GM21786 (cell line): ENCODE measurements around the gene NCS1.

Experiments used
- ATAC-seq: cut with Tn5 transposase; IDR thresholded peaks from one replicate; pipeline ENCODE4 v1.9.1; 2021; ENCODE audit not compliant: unreplicated experiment

The NCS1 gene

DNA sequence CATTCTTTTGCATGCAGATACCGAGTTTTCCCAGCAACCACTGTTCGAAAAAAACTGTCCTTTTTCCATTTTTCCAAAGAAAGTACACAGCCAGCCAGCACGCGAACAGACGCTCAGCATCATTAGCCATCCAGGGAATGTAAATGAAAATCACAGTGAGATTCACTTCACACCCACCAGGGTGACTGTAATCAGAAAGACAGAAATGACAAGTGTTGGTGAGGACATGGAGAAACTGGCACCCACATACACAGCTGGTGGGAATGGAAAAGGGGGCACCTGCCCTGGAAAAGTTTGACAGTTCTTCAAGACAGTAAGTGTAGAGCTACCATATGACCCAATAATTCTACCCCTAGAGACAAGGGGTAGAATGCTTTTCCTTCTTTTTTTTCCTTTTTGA, 25.0 kb upstream of the NCS1 start:
- no peak for ATAC-seq

DNA sequence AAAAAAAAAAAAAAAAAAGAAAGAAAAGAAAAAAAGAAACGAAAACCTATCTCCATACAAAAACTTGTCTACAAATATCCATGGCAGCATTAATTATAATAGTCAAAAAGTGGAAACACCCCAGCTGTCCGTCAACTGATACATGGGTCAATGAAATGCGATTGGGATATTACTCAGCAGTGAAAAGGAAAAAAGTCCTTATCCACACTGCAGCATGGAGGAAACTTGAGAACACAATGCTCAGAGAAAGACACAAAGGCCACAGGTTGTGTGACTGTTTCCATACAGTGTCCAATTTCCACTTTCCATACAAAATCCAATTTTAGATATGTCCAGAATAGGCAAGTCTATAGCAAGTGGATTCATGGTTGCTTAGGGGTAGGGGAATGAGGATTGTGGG, 24.3 kb upstream of the NCS1 start:
- ATAC-seq, result no peak

DNA sequence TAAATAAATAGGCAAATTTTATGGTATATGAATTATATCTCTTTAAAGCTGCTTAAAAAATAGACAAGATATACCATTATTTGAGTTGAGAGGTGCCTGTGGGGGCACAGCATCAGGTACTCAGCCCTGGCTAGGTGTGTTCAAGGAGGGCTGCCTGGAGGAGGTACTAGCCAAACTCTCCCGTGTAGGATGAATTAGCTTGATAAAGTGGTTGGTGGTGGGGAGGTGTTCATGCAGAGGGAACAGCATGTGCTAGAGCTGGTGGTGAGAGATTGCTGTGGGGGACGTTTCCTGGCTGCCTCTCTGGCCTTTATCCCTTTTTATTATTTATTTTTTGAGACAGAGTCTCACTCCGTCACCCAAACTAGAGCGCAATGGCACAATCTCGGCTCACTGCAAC, 23.2 kb upstream of the NCS1 start:
- no peak for ATAC-seq

DNA sequence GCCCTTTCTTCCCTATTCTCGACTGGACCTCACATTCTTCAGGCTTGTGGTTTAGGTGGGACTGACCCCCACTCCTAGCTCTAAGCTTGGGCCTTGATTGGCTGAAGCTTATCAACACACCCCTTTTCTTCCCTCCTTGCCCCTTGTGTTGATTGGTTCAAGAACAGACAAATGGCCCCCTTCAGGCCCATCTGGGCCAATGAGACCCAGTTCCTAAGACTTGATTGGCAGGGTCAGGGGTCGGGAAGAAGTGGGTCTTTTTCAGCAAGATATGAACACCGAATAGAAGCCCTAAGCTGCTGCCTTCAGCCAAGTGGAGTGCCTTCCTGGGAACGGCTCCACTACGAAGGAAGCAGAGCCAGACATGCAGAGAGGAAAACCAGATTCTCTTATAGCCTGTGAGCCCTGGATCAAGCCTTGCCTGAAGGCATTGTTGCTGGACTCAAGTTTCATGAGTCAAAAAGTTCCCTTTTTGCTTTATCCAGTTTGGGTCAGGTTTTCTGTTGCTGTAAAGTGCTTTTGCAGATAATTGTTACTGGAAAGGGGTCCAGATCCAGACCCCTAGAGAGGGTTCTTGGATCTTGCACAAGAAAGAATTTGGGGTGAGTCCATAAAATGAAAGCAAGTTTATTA, 22.4 kb upstream of the NCS1 start:
- no peak for ATAC-seq

DNA sequence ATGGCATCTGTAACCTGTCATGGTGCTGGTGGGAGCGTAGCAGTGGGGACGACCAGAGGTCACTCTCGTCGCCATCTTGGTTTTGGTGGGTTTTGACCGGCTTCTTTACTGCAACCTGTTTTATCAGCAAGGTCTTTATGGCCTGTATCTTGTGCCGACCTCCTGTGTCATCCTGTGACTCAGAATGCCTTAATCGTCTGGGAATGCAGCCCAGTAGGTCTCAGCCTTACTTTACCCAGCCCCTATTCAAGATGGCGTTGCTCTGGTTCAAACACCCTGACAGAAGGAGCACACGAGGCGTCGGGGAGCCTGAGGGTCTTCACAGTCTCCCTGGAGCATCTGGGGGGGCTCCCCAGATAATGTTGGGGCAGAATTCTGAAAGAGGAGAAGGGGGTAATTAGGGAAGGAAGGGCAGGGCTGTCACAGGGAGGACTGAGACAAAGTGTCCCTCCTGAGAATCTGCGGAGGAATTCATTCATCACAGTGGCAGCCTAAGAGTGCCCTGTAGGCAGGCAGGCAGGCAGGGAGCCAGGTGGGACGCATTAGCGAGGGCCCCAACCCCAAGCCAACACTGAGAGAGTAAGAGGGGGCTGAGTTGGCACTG, 21.3 kb upstream of the NCS1 start:
- no peak for ATAC-seq

DNA sequence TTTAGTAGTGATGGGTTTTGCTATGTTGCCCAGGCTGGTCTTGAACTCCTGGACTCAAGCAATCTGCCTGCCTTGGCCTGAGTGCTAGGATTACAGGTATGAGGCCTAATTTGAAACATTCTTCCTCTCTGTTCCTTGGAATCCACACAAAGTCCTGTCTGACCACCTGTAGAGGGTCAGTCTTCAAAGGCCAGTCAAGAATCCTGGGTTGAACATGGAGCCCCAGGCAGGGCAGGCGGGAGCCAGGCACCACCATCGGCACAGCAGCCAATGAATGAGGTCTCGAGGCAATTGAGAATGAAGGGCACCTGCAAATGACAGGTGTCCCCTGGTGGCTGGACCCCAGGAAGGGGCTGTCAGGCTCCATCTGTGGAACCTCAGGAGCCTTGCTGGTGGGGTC, 17.4 kb upstream of the NCS1 start:
- ATAC-seq, result no peak

DNA sequence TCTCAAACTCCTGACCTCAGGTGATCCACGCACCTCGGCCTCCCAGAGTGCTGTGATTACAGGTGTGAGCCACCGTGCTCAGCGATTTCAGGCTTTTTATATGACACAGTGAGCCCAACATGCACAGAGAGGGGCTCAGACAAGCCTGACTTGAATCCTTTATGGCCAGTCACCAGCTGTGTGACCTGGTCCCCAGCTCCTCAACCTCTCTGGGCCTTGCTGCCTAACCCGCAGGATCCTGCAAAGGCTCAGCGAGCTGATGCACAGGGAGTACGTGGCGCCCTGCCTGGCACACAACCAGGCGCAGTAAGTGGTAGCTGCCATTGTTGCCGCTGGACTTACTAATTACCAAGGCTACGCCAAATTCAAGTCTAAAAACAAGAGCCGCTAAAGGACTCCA, 16.6 kb upstream of the NCS1 start:
- ATAC-seq, result no peak

DNA sequence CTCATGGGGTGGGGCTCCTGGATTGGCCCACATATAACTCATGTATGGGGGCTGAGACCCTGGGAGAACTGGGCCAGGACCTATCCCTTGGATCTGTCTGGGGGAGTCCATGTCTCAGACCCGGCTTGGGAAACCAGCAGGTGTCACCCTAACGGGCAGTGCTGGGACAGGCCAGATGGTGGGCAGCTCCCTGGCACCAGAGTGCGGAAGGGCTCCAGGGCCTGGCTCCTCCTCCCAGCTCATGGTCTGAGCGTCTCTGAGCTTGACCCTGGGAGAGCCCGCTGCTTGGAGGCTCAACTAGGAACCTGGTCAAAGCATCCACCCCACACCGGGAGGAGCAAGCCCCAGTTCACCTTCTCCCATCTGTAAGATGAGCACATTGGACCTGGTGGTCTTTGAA, 15.5 kb upstream of the NCS1 start:
- ATAC-seq, result no peak

DNA sequence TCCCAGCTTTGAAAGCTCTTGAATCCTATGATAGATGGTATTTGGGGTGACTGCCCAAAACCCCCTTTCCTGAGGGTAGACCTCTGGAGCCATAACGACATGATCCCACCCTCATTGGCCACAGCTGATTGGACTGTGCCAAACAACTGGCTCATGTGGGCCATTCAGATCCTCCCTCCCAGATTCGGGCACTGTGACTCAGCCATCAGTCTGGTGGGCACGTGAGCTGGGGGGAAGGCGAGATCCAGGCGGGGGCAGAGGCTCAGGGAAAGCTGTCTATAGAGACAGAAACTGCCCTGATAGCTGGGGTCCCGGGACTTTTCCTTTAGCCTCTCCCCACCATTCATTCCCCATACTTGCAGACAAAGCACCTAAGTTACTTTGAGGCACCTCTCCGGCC, 15.1 kb upstream of the NCS1 start:
- no peak for ATAC-seq

DNA sequence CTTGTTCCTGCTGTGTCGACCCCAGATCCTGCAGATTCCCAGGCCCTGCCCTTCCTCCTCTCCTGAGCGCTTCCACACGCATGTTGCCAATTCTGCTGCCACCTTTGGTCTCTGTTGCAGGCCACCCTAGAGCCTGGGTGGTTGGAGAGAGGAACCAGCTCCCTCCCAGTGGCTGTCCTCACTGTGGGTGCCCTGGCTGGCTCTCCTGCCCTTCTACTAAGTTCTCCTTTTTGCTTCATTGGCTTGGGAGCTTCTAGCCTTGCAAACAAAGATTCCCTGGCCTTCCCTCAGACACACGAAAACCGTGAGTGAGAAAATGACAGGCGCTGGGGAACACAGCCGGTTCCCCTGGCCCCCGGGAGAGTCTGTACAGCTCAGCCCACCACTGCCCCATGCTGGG, 14.2 kb upstream of the NCS1 start:
- ATAC-seq, result no peak

DNA sequence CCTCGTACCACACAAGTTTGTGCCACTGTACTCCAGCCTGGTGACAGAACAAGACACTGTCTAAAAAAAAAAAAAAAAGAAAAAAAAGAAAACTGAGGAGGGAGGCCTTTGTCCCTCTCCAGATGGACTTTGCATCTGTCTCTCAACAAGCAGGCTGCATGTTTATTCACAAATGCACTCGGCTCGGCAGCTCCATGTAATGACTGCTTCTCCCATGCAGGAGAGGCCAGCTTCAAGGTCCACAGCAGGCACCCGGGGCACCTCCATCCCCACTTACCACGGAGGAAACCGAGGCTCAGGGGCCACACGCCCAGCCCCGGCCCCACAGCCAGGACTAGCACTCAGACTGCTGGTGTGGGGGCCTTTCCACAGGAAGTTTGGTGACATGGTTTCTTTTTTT, 13.1 kb upstream of the NCS1 start:
- no peak for ATAC-seq

DNA sequence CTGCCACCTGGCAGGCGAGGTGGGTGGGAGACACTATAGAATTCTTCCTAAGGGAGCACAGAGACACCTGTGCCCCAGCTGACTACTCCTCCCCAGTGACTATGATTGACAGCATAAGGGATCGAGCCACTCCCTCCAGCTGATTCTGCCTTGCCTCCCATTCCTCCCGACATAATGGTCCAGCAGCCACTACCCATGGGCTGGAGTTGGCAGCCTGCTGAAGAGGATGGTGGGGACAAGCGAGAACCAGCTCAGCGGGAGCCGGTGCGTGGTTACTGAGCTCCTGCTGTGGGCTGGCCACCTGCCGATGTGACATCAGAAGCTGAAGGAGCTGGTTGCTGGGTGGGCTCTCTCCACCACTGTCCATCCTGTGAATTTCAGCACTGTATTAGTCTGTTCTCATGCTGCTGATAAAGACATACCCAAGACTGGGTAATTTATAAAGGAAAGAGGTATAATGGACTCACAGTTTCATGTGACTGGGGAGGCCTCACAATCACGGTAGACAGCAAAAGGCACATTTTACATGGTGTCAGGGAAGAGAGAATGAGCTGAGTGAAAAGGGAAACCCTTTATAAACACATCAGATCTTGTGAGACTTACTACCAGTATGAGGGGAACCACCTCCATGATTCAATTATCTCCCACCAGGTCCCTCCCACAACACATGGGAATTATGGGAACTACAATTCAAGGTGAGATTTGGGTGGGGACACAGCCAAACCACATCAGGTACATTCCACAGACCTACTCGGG, 12.1 kb upstream of the NCS1 start:
- ATAC-seq, result no peak

DNA sequence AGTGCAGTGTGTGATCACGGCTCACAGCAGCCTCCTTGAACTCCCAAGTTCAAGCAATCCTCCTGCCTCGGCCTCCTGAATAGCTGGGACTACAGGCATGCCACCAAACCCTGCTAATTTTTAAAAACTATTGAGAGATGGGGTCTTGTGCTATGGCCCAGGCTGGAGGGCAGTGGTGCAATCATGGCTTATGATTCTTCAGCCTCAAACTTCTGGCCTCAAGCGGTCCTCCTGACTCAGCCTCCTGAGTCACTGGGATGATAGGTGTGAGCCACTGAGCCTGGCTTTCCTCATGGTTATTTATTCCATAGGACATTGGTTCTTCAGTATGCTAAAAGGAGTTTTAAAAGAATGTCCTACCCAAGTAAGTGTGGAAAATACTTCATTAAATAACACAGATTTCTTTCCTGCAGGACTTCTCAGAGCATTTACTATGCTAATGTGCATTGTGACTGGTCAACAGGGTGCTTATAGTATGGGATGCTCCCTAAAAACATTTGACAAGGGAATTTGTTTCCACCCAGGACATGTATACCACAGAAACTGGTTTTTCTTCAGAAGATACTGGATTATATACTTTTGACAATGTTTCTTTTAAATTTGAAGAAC, 11.2 kb upstream of the NCS1 start:
- ATAC-seq, result no peak

DNA sequence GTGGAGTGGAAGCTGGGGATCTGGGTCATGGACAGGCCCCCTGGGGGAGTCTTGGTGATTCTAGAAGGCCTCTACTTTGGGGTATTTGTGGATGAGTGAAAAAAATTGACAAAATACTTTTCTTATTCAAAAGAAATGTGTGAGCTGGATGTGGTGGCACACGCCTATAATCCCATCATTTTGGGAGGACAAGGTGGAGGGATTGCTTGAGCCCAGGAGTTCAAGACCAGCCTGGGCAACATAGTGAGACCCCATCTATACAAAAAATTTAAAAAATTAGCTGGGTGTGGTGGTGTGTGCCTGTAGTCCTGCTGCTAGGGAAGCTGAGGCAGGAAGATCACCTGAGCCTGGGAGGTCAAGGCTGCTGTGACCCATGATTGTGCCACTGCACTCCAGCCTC, 6.6 kb upstream of the NCS1 start:
- ATAC-seq, result no peak

DNA sequence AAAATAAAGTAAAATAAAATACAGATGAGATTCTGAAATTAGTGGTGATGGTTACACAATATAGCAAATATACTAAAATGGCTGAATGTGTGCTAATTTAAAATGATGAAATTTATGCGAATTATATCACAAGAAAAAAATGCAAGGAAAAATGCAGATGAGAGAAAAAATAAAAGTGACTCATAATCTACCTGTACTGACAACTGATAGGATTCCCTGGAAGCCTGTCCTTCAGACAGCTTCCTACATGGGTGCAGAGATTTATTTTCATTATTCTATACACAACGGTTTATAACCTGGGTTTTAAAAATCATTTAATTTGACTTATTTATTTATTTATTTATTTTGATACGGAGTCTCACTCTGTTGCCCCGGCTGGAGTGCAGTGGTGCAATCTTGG, 5.8 kb upstream of the NCS1 start:
- ATAC-seq, result no peak

DNA sequence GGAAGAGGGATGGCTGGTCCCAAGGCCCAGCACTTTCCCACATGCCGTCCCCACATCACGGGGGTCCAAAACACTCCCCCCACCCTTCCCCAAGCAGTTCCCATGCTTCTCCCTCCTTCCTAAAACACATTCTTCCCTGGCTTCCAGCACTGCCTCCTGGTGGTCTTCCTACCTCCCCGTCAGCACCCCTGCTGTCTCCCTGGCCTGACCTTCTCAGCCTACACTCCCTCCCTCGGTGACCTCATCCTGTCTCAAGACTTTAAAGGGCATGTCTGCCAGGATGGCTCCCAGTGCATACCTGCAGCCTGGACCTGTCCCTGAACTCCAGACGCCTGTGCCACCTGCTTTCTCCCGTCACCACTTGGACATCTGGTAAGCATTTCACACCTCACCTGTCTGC, 4.3 kb upstream of the NCS1 start:
- ATAC-seq, result no peak

DNA sequence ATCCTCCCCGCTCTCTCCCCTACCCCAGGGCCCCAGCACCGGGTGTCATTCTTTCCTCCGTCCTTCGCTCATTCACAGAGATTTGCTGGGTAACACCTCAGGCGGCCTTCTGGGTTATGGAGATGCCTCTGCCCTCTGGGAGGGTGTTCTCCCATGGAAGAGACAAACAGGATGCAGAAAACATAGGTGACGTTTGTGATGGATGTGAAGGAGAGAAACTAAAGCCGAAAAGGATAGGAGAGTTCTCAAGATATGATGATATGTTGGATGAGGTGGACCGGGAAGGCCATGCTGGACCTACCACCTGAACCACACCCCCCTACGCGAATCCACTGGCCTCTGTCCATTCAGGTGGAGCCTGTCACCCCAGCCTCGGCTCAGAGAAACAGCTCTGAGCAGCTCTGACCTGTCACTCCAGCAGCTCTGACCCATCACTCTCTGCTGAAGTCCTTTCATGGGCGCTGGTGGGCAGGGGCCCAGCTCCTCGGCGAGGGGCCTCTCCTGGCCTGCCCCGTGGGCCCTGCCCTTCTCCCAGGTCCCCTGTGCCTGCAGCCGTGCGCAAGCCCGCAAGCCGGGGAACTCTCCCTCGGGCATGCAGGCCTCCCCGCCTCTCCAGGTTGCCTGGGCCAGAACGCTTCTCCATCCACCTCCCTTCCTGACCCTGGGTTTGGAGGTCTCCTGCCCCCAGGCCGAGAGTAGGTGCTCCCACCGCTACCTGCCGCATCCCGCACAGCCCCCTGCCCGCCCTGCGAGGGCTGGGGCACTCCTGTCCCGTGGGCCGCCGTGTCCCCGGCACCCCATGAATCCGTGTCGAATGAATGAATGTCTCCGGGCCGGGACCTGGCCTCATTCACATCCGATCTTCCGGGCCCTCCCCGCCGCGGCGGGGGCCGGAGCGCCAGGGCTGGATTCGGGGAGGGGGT, 717 bp upstream of the NCS1 start:
- no peak for ATAC-seq

DNA sequence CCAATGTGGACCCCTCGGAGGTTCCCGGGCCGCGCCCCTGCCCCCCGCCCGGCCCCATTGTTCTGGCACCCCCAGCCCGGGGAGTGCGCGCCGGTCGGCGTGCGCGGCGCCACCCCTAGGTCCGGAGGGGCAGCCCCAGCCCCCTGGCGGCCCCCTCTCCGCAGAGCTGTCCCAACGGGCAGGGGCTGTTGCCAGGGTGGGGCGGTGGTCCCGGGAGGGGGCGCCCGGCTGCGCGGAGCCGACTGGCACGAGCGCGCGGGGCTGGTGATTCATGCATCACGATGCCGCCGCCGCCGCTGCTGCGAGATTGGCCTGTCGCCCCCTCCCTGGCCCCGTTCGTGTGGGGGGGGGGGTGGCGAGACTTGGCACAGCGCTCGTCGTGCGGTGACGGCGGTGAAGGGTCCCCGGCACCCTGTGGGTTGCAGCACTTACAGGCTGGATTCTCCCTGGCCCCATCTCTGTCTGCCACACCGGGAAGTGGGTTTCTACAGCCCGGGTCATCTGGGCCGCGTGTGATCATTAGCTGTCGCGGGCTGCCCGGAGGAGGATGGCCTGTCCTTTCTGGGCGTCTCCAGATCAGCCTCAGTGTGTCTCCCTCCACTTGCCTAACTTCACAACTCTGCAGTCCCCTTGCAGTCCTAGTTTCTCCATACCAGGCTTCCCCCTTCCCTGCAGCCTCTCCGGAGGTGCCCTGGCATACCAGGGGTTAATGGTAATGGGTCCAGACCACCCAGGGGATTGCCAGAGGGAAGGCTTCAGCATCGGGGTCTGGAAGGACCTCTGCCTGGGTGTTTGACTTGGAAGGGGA, 858 bp downstream of the NCS1 start:
- no peak for ATAC-seq

DNA sequence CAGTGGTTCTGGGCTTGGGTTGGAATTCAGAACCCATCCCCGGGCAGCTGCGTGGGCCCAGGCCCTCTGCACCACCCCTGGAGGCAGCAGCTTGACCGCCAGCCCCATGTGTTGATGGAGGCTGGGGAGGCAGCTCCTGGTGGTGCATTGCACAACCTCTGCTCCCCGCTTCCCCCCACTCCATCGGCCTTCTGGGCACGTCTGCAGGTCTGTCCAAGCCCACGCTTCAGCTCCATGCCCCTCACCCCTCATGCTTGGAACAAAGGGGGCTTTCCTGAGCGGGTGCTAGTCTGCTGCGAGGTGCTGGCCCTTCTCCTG, 1.4 kb downstream of the NCS1 start:
- no peak for ATAC-seq

DNA sequence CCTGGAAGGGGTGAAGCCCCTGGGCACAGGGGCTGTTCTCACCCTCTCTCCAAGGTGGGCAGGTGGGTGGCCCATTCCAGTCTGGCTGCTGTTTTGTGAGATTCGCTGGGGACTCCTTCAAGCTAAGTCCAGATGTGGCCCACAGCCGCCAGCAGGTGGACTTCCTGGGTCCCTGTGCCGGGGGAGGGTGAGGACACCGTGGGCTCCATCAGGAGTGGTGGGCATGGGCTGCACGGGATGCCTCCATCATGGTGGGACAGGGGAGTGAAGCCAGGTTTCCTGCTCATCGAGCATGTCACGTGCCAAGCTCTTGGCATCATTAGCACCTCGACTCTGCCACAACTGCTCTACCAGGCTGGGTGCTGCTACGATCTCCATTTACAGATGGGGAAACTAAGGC, 1.8 kb downstream of the NCS1 start:
- no peak for ATAC-seq

DNA sequence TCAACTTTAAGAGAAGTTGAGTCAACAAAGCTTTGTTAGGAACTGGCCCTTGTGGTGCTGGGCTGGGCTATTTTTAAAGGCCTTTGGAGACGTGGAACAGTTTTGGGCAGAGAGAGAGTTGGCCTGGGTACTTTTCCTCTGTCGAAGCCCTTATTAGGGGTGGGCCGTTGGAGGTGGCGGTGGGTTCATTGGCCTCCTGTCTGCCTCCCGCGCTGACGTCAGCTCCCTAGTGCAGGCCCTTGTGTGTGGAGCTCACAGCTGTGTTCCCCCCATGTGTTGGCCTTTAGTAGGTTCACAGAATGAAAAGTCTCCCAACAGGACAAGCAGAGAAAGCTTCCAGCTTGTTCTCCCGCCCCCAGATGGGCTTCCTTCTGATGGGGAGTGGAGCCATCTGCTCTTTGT, 2.7 kb downstream of the NCS1 start:
- no peak for ATAC-seq
